Embryonic facial prominence (tissue), 1 donor: ENCODE data around the gene DISP3.

Experiments
- DNase-seq: peaks from one replicate; pipeline ENCODE4 v3.0.0-alpha.2; 2016; ENCODE audit errors: extremely low spot score

DISP3 gene

DNA sequence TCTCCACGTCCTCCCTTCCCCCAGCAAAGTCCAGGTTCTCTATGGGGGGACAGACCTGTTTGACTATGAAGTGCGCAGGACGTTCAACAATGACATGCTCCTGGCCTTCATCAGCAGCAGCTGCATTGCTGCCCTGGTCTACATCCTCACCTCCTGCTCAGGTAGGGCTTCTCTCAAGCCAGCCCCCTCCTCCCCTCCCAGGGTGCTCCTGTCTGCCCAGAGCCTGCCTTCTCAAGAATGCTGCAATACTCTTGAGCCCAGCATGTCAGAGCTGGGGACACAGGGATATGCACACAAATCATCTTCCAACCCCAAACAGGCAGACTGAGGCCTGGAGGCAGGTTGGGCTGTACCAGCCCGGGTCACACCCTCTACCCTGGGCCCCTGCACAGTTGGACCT lies 35.4 kb downstream of the DISP3 start:
- DNase-seq: no peak

DNA sequence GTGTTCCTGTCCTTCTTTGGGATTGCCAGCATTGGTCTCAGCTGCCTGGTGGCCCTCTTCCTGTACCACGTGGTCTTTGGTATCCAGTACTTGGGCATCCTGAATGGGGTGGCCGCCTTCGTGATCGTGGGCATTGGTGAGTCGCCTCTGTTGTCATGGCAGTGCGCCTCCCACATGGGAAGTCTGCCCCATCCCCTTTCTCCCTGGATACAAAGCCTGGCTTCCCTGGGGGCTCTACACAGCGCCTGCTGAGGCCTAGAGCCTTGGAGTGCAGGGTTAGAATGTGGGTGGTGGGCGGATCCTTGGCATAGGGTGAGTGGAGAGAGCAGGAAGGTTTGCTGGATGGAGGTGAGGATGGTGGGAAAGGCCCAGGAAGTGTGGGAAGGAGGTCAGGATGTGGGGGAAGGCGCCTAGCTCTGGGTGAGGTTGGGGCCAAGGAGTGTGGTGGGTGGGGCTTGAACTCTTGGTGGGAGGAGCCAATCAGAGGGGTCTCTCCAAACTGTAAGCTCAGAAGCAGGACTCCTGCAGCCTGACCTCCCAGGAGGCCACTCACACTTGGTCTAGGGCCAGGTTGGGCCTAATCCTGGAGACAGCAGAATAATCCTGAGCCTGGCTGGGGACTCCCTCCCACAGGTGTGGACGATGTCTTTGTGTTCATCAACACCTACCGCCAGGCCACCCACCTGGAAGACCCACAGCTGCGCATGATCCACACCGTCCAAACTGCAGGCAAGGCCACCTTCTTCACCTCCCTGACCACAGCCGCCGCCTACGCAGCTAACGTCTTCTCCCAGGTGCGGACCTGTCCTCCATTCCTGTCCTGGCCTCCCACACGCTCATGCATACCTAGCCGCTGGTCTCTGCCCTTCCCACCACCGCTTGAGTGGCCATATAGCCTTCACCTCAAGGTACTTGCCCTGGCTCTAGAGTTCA lies 36.7 kb downstream of the DISP3 start:
- DNase-seq: no peak

DNA sequence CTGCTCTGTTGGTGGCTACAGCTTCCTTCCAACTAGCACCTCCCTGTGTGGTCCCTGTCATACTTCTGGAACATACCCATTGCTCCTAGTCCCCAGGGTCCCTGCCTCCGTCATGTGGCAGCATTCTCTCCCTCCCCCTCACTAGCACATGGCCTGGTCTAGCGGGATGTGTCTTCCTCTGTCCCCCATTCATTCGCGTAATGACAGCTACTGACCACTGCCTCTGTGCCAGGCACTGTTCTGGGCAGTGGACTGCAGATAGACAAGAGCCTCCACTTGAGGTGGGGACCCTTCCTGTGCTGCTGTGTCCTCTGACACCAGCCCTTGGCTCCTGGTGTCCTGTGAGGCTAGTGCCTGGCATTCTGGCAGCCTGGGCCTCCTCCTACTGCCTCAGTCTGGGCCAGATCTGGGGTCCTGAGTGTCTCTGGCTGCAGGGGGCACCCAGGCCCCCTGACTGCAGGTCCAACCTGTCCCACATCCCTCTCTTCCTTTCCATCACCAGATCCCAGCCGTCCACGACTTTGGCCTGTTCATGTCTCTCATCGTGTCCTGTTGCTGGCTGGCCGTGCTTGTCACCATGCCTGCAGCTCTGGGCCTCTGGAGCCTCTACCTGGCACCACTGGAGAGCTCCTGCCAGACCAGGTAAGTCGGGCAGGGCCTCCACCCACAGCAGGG lies 38.1 kb downstream of the DISP3 start:
- no peak for DNase-seq

DNA sequence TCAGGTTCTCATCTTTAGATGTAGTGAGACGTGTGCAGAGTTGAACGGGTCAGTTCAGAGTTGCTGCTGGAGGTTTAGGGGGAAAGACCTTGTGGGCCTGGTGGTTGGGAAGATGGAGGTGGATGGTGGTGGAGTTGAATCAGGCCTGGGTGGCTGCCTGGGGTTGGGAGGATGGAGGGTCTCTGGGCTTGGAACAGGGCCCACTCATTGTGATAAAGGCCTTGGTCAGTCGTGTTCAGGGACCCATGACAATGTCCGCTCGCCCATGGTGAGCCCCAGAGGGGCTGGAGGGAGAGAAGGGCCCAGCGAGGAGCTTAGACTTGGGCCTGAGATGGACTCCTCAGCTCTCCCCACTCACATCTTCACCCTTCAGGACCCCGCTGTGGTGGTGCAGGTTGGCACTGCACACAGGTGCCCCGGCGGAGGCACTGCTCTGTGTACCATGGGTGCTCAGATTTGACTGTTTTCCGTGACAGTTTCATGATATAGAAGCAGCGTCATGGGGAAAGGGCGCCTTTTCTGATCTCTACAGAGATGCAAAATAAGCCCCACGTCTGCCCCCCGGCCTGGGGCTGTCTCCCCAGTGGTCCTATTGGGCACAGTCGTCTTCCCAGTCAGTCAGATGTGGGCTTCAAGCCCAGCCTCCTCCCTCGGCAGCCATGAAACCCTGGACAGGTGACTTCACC lies 39.2 kb downstream of the DISP3 start:
- DNase-seq: no peak

DNA sequence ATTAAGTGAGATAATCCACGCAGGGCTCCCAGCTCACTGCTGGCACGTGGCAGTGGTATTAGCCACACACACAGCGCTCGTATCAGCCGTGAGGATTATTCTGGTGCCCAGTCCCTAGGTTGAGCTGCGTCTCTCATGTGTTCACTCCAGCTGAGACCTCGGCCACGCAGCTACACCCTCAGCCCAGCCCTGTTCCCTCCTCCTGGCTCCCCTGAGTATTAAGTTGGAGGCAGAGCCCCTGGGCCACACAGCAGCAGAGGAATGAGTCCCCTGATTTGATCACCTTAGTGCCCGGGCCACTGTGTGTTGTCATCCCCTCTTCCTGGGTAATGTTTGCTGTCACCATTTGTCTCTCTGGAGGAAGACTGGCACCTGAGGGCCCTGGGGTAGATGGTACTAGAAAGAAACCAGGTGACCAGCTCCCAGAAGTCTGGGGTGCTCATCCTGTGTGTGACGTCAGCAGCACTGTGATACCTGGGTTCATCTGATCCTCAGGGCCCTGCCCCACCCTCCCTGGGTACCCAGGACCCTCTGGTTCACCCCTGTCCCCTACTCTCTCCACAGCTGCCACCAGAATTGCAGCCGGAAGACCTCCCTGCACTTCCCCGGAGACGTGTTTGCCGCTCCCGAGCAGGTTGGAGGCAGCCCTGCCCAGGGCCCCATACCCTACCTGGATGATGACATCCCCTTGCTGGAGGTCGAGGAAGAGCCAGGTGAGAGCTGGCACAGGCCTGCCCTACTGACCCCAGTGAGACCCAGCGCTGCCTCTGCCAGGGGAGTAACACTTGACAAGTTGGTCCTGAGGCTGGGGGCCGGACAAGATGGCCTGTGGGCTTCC lies 40.1 kb downstream of the DISP3 start:
- no peak for DNase-seq

DNA sequence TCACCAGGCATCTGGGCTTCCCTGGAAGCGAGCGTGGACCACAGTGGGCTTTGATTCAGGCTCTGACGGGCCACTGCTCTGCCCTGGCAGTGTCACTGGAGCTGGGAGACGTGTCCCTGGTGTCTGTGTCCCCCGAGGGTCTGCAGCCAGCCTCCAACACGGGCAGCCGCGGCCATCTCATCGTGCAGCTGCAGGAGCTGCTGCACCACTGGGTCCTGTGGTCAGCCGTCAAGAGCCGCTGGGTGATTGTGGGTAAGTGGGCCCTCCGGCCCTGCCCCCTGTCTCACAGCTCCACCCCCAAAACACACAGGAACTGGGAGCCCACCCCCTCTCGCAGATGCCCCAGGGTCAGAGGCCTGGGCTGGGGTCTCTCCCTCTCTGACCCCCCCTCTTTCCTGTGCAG lies 40.7 kb downstream of the DISP3 start:
- DNase-seq: no peak

DNA sequence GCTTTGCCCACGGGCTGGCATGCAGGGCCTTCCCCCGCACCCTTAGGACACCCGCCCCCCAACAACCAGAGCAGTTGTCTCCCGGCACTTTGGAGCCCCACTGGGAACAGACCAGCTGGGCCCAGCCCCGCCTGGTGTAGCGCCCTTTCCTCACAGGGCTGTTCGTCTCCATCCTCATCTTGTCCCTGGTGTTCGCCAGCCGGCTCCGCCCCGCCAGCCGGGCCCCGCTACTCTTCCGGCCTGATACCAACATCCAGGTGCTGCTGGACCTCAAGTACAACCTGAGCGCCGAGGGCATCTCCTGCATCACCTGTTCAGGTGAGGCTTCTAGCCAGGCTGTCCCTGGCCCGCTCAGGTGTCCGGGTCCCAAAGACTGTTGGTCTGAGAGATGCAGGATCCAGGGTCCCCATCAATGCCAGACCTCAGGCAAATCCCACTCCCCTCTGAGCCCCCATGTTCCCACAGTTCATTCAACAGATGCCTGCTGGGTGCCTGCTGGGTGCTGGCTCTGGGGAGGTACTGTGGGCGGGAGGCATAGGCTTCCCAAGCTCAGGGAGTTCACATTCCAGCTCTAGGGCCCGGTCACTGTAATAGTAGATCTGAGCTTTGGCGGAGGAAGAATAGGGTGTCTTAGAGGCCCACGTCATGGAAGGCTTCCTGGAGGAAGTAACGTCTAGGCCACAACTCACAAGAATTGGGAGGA lies 41.7 kb downstream of the DISP3 start:
- no peak for DNase-seq

DNA sequence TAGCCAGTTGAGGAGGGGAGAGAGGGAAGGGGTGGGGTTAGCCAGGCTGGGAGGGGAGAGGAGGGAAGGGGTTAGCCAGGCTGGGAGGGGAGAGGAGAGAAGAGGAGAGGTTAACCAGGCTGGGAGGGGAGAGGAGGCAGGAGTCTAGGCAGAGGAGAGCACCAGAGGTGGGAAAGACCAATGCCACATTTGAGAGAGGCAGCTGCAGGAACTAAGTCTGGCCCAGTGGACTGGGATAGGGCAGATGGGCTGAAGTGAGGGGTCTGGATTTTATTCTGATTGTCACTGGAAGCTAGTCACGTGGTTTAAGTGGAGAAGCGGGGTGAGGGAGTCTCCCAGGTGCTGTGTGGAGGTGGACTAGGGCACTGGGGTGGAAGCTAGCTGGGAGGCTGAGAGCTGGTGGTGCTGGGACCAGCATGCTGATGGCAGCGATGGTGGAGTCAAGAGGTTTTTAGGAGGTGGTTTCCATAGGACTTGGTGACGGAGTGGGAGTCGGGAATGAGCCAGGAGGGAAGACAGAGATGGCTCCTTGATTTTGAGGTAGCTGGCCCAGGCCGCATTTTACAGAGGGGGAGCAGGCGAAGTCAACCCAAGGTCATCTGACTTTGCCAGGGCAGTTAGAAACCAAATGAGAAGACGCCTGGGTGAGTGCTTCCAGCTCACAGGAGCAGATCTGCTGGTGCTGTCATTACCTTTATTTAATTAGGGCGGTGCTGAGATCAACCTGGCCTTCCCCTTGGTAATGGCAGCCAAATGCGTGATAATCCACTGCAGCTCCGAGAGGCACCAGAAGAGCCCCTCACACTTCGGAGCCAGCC lies 42.8 kb downstream of the DISP3 start:
- no peak for DNase-seq

DNA sequence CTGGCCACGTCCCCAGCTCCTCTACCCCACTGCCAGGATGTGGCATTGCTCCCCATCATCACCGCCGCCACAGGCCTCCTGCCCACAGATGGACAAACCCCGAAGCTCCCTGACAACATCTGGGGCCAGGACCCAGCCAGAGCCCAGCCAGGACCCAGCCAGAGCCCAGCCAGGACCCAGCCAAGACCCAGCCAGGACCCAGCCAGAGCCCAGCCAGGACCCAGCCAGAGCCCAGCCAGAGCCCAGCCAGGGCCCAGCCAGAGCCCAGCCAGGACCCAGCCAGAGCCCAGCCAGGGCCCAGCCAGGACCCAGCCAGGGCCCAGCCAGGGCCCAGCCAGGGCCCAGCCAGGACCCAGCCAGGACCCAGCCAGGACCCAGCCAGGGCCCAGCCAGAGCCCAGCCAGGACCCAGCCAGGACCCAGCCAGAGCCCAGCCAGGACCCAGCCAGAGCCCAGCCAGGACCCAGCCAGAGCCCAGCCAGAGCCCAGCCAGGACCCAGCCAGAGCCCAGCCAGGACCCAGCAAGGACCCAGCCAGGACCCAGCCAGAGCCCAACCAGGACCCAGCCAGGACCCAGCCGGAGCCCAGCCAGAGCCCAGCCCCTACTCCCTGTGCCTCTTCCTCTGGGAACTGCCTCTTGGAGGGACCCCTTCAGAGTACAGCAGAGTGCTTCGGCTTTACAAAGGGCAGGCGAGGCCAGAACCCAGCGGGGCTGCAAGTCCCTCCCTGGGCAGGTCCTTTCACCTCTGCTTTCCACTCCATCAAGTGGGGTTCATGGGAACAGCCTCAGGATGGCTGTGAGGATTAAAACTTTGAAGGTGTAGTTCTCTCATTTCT lies 43.7 kb downstream of the DISP3 start:
- no peak for DNase-seq

DNA sequence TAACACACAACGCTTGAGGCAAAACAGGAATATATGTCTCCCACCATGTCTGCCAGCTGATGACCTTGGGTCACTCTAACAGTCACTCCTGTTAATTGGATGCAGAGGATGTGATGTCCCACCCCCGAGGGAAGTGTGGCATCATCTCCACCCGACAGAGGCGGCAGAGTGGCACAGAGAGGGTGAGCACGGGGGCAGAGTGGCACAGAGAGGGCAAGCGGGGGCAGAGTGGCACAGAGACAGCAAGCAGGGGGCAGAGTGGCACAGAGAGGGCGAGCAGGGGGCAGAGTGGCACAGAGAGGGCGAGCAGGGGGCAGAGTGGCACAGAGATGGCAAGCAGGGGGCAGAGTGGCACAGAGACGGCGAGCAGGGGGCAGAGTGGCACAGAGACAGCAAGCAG lies 44.3 kb downstream of the DISP3 start:
- no peak for DNase-seq

DNA sequence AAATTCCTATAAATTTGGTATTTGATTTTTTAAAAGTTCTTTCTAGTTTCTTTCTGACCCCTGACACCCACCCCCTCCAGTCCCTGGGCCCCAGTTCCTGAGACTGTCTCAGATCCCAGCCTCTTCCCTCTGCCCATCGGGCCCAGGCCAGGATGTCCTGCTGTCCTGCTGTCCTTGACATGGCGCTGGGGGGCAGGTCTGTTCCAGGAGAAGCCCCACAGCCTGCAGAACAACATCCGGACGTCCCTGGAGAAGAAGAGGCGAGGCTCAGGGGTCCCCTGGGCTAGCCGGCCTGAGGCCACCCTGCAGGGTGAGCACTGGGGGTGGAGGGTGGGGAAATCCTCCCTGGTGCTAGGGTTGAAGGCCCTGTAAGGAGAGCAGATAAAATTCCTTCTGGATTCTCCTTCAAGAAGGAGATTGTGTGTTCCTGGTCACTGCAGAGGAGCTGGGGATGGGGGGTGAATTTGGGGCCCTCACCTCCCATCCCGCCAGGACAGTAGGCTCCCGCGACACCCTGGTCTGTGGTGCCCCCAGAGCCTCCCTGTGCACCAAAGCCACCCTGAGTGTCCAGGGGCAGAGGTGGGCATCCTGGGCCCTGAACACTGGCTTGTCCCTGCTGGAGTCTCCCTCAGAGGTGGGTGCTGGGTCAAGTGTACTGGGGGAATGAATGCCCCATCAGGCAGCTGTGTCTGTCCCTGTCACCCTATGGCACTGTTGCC lies 45.0 kb downstream of the DISP3 start:
- DNase-seq: no peak

DNA sequence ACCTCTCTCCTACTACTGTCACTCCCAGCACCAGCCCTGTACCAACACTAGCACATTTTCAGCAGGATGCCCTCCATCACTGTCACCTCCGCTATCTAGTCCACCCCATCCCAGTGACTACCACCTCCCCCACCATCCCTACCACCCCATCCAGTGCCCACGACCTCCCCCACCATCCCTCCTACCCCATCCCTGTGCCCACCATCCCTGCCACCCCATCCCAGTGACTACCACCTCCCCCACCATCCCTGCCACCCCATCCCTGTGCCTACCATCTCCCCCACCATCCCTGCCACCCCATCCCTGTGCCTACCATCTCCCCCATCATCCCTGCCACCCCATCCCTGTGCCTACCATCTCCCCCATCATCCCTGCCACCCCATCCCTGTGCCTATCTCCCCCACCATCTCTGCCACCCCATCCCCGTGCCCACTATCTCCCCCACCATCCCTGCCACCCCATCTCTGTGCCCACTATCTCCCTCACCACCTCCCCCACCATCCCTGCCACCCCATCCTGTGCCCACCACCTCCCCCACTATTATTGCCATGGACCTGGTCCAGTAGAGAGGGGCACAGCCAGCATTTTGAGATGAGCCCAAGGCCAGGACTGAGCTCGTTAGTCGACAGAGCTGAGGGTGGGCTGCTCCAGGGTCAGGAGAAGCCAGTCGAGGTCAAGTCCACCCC lies 45.7 kb downstream of the DISP3 start:
- DNase-seq: no peak

DNA sequence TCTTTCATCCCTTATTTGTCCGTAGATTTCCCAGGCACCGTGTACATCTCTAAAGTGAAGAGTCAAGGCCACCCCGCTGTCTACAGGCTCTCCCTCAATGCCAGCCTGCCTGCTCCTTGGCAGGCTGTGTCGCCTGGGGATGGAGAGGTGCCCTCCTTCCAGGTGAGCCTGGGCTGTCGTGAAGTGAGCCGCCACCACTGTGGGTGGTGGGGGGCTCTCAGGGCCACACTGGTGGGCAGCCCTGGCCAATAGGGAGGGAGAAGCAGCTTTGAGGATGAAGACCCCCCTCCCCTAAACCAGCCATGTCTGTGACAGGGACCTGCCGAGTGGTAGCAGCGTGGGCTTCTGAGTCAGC lies 46.2 kb downstream of the DISP3 start:
- no peak for DNase-seq

DNA sequence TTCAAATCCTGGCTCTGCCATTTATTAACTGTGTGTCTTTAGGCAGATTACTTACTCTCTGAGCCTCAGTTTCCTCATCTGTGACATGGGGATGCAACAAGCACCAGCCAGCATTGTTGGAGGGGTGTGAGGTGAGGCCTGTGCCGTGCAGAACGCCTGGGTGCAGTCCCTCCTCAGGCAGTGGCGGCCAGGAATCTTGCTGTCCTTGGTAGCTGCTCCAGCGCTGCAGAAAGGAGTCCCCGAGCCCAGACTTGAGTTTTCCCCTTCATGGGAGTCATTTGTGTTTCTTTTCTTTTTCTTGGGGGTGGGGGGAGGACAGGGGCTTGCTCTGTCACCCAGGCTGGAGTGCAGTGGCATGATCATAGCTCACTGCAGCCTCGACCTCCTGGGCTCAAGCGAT lies 46.6 kb downstream of the DISP3 start:
- no peak for DNase-seq

DNA sequence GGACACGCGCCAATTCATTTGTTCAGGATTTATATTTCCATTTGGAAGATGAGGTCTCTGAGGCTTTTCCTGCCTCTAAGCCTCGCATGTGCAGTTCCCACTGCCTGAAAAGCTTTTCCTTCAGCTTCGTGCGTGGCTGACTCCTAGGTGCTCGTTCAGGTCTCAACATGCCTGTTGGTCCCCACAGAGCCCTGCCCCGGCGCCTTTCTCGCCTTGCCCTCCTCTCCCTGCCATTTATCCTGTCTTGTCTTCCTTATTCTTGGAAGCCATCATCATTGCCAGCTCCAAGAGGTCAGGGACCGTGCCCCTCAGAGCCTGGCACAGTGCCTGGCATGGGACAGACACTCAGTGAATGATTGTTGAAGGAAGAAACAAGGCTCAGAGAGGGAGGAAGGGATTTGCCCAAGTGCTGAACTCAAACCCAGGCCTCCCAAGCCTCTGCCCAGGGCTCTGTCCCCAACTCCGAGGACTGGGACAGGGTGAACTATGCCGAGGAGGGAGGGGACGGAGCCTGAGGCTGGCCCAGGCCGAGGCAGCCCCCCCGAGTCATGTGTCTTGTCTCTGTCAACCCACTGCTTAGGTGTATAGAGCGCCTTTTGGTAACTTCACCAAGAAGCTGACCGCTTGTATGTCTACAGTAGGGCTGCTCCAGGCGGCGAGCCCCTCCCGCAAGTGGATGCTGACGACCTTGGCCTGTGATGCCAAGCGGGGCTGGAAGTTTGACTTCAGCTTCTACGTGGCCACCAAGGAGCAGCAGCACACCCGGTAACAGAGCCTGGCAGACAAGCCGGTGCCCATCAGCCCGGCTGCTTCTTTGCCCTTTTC lies 47.3 kb downstream of the DISP3 start:
- DNase-seq: no peak

DNA sequence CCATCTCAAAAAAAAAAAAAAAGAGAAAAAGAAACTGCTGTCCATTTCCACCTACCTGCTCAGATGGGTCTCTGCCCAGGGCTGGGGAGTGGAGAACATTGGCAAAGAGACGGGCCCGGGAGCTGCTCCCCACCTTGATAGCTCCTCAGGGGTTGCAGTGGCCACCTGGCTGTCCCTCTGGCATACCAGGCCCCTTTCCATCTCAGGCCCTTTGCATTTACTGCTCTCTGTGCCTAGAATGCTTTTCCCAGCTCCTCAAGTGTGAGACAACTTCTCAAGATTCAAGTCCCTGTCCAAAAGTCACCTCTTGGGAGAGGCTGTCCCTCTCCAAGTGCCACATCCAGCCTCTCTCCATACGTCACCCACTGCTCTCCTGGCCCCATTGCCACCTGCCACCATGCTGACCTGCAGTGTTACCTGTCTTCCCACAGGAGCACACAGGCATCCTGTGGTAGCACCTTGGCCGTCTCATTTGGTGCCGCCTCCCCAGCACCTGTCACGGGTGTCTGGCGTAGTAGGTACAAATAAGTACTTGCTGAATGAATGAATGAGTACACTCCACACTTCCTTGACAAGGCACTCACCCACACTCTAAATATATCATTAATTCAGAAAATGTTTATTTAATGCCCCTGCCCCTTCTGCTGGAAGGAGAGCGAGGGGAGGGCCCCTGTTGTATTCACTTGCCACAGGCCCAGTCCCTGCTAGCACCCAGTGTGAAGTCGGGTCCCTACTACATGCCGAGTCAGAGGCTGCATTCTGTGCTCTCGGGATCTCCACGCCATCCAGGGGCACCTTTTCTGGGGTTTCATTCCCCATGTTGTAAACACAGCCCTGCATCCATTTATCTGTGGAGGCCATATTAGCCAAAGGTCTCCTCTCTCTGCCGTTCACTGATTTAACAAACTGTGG lies 48.8 kb downstream of the DISP3 start:
- no peak for DNase-seq
